NCI-H1694 treated with DMSO at 0.1 percent for 48 hours (cell line): Measurements from ENCODE around the gene MRPL48.
"Not testable (repeated sequence)": the region's sequence is repeated elsewhere in the genome, so short reads cannot be mapped to it uniquely, and the experiment has no call there.

Experiments used
- DNase-seq: peaks from one replicate; lab custom pipeline; 2025; lab: John Stamatoyannopoulos, UW

MRPL48 gene

DNA sequence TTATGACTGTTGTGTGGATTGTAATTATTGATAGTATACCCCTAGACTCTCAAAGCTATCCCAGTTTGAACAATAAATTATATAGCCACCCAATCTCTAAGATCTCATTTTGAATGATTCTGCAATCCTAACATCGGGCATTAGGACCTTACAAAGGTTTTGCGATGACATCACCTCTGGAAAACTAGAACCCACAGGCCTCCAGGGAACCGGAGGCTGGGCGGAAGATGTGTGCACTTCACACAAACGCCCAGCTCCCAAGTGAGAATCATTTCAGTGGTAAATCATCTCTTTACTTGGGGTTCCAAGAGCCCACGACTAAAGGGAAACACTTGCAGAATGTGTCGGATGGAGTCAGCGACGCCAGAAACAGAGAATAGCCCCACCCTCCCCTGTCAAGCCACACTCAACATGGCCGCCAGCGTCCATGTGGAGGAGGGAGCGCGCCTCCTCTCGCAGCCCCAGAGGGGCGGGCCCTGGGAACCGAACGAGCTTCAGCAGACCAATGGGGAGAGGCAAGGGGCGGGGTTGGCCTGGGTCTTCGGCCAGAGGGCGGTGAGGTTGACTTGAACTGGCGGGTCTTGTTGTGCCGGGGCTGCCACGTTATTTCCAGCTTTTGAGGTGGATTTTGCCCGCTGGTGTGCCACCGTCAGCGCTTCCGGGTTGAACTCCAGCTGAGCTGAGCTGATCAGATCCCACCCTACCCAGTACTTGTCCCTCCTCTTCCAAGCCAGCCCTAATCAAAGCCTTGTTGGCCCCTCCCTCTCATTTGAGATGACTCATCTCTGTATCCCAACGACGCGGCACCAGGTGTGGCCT lies 8.4 kb upstream of the MRPL48 start:
- peak; percentile 97 for DNase-seq

GRCh38 chr11:73781303-73781702 lies 6.4 kb upstream of the MRPL48 start:
- DNase-seq: no peak

DNA sequence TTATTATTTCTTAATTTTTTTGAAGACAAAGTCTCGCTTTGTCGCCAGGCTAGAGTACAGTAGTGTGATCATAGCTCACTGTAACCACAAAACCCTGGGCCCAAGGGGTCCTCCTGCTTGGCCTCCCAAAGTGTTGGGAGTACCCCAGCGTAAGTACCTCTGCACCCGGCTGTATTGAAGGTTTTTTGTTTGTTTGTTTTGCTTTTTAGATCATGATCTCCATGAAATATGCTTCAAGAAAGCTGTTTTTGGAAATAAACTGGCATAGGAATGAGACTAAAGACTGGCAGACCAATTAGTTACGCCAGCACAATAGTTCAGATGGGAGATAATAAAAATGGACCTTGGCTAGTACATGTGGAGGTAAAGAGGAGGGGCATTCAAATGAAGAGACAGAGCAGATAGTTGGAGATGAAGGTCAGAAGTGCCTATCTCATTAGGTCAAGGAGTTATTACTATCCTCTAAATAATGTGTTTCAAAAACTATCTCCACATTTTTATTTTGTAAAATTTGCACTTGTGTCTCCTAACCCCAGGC lies 4.1 kb upstream of the MRPL48 start:
- no peak for DNase-seq

GRCh38 chr11:73784080-73784634 lies 3.5 kb upstream of the MRPL48 start:
- no peak for DNase-seq

GRCh38 chr11:73784734-73785133 lies 2.9 kb upstream of the MRPL48 start:
- DNase-seq: no peak

GRCh38 chr11:73785467-73785866 lies 2.2 kb upstream of the MRPL48 start:
- DNase-seq: not testable (repeated sequence)

DNA sequence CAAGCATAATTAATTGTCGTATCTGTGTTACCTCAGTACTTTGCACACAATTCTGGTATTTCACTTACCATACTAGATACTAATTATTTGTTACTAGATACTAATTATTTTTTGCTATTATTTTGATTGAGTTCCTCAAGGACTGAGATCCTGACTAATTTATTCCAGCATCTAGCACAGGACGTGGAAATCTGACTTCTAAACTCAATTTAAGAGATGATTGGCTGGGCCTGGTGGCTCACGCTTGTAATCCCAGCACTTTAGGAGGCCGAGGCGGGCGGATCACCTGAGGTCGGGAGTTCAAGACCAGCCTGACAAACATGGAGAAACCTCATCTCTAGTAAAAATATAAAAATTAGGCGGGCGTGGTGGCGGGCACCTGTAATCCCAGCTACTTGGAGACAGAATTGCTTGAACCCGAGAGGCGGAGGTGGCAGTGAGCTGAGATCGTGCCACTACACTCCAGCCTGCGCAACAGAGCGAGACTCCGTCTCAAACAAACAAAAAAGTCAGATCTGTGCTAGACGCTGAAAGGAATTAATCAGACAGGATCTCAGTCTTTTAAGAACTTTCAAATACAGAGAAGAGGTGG lies 527 bp upstream of the MRPL48 start:
- DNase-seq: no peak

GRCh38 chr11:73789279-73789670 lies 1.6 kb downstream of the MRPL48 start:
- DNase-seq: no peak

DNA sequence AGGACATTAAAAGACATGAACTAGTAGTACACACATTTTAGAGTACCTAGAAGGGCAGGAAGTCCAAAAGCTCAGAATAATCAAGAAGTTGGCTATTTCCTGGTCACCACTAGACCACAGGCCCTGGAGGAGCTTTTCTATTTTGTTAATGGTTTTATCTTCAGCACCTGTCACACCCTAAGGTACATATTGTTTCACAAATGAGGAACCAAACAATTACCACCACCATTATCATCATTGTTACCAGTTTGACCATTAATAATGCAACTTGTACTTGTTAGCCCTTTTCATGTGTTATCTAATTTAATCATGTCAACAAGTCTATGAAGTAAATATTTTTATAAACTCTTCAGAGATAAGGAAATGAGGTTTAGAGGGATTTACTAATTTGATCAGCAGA lies 4.9 kb downstream of the MRPL48 start:
- no peak for DNase-seq

GRCh38 chr11:73795925-73796632 lies 8.4 kb downstream of the MRPL48 start:
- no peak for DNase-seq

DNA sequence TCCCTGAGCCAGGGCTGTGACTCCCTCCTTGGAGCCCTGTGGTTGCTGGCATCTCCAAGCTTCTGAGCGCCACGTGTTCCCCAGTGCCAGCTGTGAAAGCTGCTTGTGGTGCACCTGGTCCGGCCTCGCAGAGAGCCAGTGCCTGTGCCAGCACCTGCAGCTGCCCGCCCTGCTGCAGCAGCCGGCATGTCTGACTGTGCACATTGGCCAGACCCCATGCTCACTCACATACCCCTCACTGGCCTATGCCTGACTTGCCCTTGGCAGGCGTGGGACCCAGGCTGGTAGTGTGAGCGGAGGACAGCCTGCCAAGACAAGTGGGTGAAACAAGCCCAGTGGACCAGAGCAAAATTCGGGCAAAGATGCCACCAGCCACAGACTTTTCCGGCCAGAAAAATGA lies 9.8 kb downstream of the MRPL48 start:
- no peak for DNase-seq

DNA sequence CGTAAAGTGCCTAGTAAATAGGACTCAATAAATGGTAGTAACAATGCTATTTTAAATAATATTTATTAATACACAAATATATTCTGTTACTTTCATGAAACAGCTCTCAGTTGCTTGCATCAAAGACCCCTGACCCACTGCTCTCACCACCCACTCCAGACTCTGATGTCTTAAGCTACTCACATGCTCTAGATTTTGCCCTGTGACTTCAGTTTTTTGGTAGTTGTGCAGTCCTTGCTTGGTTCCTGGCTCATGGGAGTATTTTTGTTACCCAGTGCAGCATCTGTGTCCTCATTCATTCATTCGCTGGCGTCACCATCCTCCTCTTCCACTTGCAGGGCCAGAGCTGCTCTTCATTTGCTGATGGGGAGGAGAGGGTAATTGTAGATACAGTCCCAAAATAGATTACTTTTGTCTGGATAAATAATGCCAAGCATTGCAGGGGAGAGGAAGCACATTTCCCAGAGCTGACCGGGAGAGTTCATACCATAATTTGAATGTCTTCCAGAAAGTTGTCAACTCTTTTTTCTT lies 12.7 kb downstream of the MRPL48 start:
- DNase-seq: no peak

DNA sequence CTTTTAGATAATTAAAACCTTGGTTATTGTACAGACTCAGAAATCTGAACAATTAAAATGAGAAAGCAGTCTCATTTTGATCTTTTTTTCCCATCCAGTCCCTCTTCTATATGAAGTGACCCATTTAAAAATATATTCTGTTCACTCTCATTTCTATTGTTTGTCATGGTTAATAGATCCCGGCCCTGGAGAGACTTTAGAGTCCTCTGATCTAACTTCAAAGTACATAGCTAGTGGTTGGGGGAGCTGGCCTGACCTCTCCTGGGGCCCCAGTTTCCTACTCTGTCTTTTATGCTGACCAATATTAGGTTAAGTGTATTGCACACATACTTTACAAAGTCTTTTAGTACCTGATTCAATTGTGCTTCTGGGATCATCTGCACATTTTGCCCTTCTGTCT lies 13.5 kb downstream of the MRPL48 start:
- DNase-seq: no peak

DNA sequence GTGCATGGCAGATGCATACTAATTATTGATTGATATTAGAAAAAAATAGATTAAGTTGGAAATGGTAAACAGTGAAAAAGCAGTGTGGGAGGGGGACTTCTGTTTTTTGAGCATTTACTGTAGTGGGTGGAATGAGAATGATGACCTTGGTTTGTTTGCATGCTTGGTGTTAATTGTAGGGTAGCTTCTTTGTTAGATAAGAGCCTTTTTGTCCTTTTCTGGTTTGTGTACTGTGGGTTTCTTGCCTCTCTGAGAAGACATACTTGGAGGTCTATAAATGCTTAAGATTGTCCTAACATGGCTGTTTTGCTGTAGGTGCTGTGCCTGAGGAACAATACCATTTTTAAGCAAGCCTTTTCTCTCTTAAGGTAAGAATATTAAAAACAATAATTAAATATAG lies 17.0 kb downstream of the MRPL48 start:
- DNase-seq: no peak

- no peak for DNase-seq
Observed at GRCh38 chr11:73808052-73808451, 20.4 kb downstream of the MRPL48 start.

DNA sequence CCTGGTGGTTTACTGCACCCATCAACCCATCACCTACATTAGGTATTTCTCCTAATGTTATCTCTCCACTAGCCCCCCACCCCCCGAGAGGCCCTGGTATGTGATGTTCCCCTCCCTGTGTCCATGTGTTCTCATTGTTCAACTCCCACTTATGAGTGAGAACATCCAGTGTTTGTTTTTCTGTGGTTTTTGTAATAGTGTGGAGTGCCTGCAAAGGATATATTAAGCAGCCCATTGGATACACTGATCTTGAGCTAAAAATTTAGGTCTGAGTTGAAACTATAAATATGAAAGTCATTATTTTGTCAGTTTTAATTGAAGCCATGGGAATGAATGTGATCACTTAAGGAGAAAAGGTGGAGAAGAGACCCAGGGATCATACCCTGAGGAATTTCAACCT lies 23.0 kb downstream of the MRPL48 start:
- no peak for DNase-seq

- DNase-seq: no peak
Observed at GRCh38 chr11:73812234-73812633, 24.6 kb downstream of the MRPL48 start.

DNA sequence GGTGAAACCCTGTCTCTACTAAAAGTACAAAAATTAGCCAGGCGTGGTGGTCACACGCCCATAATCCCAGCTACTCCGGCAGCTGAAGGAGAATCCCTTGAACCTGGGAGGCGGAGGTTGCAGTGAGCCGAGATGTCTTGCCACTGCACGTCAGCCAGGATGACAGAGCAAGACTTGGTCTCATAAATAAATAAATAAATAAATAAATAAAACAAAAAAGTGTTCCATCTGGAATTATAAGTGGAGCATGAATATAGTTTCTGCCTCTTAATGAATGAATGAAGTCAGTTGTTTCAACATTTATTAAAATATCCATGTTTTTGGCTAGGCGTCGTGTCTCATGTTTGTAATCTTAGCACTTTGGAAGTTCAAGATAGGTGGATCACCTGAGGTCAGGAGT lies 27.1 kb downstream of the MRPL48 start:
- DNase-seq: no peak

DNA sequence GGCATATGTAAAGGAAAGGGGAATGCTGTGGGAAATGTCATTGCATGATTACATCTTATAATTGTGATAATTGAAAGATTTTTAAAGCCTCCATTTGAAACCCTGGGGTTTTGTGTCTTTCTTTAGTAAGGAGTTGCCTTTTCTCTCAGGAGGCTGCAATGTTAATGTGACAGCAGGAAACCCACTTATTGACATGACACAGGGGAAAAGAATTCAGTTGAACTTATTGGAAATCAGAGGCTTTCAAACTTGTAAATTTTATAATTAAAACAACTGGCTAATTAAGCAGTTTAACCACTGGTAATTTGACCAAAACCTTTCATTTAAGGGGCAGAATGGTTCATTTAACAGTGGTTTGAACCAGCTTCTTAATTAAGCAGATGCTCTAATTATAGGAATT lies 31.2 kb downstream of the MRPL48 start:
- no peak for DNase-seq

GRCh38 chr11:73830261-73830660 lies 42.6 kb downstream of the MRPL48 start:
- DNase-seq: no peak

- DNase-seq: no peak
Observed at GRCh38 chr11:73833067-73833466, 45.4 kb downstream of the MRPL48 start.

DNA sequence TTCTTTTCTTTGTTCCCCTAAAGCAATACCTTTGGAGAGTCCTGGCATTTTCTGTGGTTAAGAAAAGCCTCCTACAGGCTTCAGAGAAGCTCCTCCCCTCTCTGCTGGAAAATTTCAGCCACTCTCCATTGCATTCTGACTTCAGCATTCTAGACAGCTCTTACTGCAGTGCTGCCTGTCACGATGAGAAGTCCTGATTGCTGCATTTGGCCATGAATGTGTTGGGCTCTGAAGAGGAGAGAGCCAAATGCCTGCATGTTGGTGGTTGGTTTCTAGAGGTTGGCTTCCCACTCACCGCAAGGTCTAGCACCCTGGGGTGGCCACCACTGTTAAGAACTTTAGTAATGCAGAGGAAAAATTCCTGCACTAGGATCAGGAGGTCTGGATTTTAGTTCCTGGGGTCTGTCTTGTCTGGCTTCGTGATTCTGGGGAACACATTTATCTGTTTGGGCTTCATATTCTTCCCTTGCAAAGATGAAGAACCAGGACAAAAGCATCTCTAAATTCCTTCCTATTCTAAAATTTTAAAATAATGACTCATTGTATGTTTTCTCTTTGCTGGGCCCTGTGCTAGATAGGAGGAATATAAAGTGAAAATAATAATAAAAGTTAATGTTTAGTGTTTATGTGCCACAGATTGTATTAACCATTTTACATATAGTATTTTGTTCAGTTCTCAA lies 50.9 kb downstream of the MRPL48 start:
- no peak for DNase-seq
